ENCODE results near the gene ADAT3.

ADAT3 gene

GRCh38 chr19:1933244-1933643 lies 28.0 kb downstream of the ADAT3 start:
- Histone ChIP-seq H3K36me3 (ENCODE audit: insufficient read depth) (no peaks in the 10 kb centered on the region), H3K4me1 (ENCODE audit: low read depth, poor library complexity, severe bottlenecking) (peaks cover 12% of the 10 kb centered on the region), H3K79me2 (ENCODE audit: insufficient read depth, low read depth) (no peaks in the 10 kb centered on the region), H3K4me2 (no peak overlapping the region), H3K4me3 (IDR thresholded peaks at IDR 0.05; ENCODE audit: insufficient read depth, low read depth, low read length) (no peak overlapping the region), H4K20me1 (ENCODE audit: insufficient read depth) (no peaks in the 10 kb centered on the region), H3K27me3 (ENCODE audit: insufficient read depth, low read depth) (no peaks in the 10 kb centered on the region), H2AFZ (ENCODE audit: low read depth) (no peak overlapping the region), H3K9ac (no peak overlapping the region), H3K27ac (no peak overlapping the region)
- no peak for TF ChIP-seq CTCF (conservative IDR thresholded peaks at IDR 0.05; ENCODE audit: low read depth, low read length)

- no peak overlapping the region for H3K9ac ChIP-seq
- H3K79me2 ChIP-seq (ENCODE audit: insufficient read depth, low read depth), result no peaks in the 10 kb centered on the region
- H3K4me1 ChIP-seq (ENCODE audit: low read depth, poor library complexity, severe bottlenecking), result peaks cover 11% of the 10 kb centered on the region
- no peak overlapping the region for H3K4me3 ChIP-seq (IDR thresholded peaks at IDR 0.05; ENCODE audit: insufficient read depth, low read depth, low read length)
- H2AFZ ChIP-seq (ENCODE audit: low read depth), result no peak overlapping the region
- no peaks in the 10 kb centered on the region for H3K27me3 ChIP-seq (ENCODE audit: insufficient read depth, low read depth)
- no peak for TF ChIP-seq CTCF (conservative IDR thresholded peaks at IDR 0.05; ENCODE audit: low read depth, low read length)
- no peak overlapping the region for H3K27ac ChIP-seq
- no peaks in the 10 kb centered on the region for H4K20me1 ChIP-seq (ENCODE audit: insufficient read depth)
- no peaks in the 10 kb centered on the region for H3K36me3 ChIP-seq (ENCODE audit: insufficient read depth)
- H3K4me2 ChIP-seq, result no peak overlapping the region
These were observed 28.7 kb downstream of the ADAT3 start for GRCh38 chr19:1933942-1934341.

GRCh38 chr19:1935484-1936208 lies 30.4 kb downstream of the ADAT3 start:
- Histone ChIP-seq H3K4me3 (IDR thresholded peaks at IDR 0.05; ENCODE audit: insufficient read depth, low read depth, low read length) (no peak overlapping the region), H3K27ac (no peak overlapping the region), H2AFZ (ENCODE audit: low read depth) (no peak overlapping the region), H3K79me2 (ENCODE audit: insufficient read depth, low read depth) (no peaks in the 10 kb centered on the region), H3K4me2 (no peak overlapping the region), H3K36me3 (ENCODE audit: insufficient read depth) (no peaks in the 10 kb centered on the region), H4K20me1 (ENCODE audit: insufficient read depth) (no peaks in the 10 kb centered on the region), H3K9ac (no peak overlapping the region), H3K27me3 (ENCODE audit: insufficient read depth, low read depth) (no peaks in the 10 kb centered on the region), H3K4me1 (ENCODE audit: low read depth, poor library complexity, severe bottlenecking) (peaks cover 7% of the 10 kb centered on the region)
- TF ChIP-seq CTCF (conservative IDR thresholded peaks at IDR 0.05; ENCODE audit: low read depth, low read length), result no peak

GRCh38 chr19:1936430-1936829 lies 31.2 kb downstream of the ADAT3 start:
- Histone ChIP-seq H4K20me1 (ENCODE audit: insufficient read depth) (no peaks in the 10 kb centered on the region), H3K4me3 (IDR thresholded peaks at IDR 0.05; ENCODE audit: insufficient read depth, low read depth, low read length) (no peak overlapping the region), H3K27ac (no peak overlapping the region), H3K4me2 (no peak overlapping the region), H3K9ac (no peak overlapping the region), H3K79me2 (ENCODE audit: insufficient read depth, low read depth) (no peaks in the 10 kb centered on the region), H3K36me3 (ENCODE audit: insufficient read depth) (no peaks in the 10 kb centered on the region), H3K4me1 (ENCODE audit: low read depth, poor library complexity, severe bottlenecking) (peaks cover 7% of the 10 kb centered on the region), H3K27me3 (ENCODE audit: insufficient read depth, low read depth) (no peaks in the 10 kb centered on the region), H2AFZ (ENCODE audit: low read depth) (no peak overlapping the region)
- no peak for TF ChIP-seq CTCF (conservative IDR thresholded peaks at IDR 0.05; ENCODE audit: low read depth, low read length)

All from KMS-11 (cell line).